PFSK-1 (cell line): ENCODE data around the gene RPS19BP1.

Experiments
- FOXP2 ChIP-seq: optimal IDR thresholded peaks from 2 replicates; pipeline ENCODE3; 2011; ENCODE audit warnings: borderline replicate concordance, control low read depth, inconsistent platforms; ENCODE audit not compliant: insufficient read depth; ENCODE audit errors: extremely low read length, extremely low read depth
- POLR2AphosphoS5 ChIP-seq: IDR thresholded peaks from 2 replicates; pipeline ENCODE4 v1.6.1; 2012; ENCODE audit warnings: low read depth, mild to moderate bottlenecking, control low read depth, low read length, moderate library complexity
- REST ChIP-seq, 2 experiments: IDR thresholded peaks; 2 replicates each; pipeline versions ENCODE4 v1.6.1 to v1.8.0; 2011 to 2012; ENCODE audit warnings: low read depth in 2 of 2, low read length in 2 of 2, control low read depth in 1 of 2, inconsistent platforms in 1 of 2, mild to moderate bottlenecking in 1 of 2, moderate library complexity in 1 of 2; ENCODE audit not compliant: insufficient read depth in 1 of 2
- SIN3A ChIP-seq: IDR thresholded peaks from 2 replicates; pipeline ENCODE4 v1.6.1; 2012; ENCODE audit warnings: mild to moderate bottlenecking, low read length, moderate library complexity, borderline replicate concordance; ENCODE audit not compliant: insufficient read depth
- TAF1 ChIP-seq: IDR thresholded peaks from 2 replicates; pipeline ENCODE4 v1.6.1; 2012; ENCODE audit warnings: low read length, control low read depth, borderline replicate concordance; ENCODE audit not compliant: insufficient read depth

RPS19BP1 gene

GRCh38 chr22:39481595-39481994 is 51.0 kb downstream of the RPS19BP1 start:
- TF ChIP-seq REST (IDR thresholded peaks at IDR 0.05; ENCODE audit: insufficient read depth in 1 of 2, low read depth in 2 of 2, low read length in 2 of 2) (no peak), FOXP2 (no peak), SIN3A (no peak), POLR2AphosphoS5 (no peak)

- no peak for TF ChIP-seq SIN3A
- no peak for TF ChIP-seq TAF1
- no peak for TF ChIP-seq FOXP2
- no peak for TF ChIP-seq POLR2AphosphoS5
- no peak for TF ChIP-seq REST (IDR thresholded peaks at IDR 0.05; ENCODE audit: insufficient read depth in 1 of 2, low read depth in 2 of 2, low read length in 2 of 2)
These were observed 51.5 kb downstream of the RPS19BP1 start for GRCh38 chr22:39481054-39481453.

- TF ChIP-seq POLR2AphosphoS5 (no peak), REST (IDR thresholded peaks at IDR 0.05; ENCODE audit: insufficient read depth in 1 of 2, low read depth in 2 of 2, low read length in 2 of 2) (no peak), TAF1 (no peak), FOXP2 (no peak), SIN3A (no peak)
These were observed 52.0 kb downstream of the RPS19BP1 start for GRCh38 chr22:39480557-39480956.

GRCh38 chr22:39479254-39479653 is 53.3 kb downstream of the RPS19BP1 start:
- no peak for TF ChIP-seq TAF1
- TF ChIP-seq REST (IDR thresholded peaks at IDR 0.05; ENCODE audit: insufficient read depth in 1 of 2, low read depth in 2 of 2, low read length in 2 of 2): no peak
- TF ChIP-seq POLR2AphosphoS5: no peak
- no peak for TF ChIP-seq SIN3A
- TF ChIP-seq FOXP2: no peak
